ENCODE results near the gene ALDH1A2. TPM values are rescaled to one million over a fixed set of nuclear protein-coding genes. Genes with fewer than 3 reads are reported as not detected.

The ALDH1A2 gene
- total RNA-seq, 1 donor from 2014 or later = 49.4 TPM

DNA sequence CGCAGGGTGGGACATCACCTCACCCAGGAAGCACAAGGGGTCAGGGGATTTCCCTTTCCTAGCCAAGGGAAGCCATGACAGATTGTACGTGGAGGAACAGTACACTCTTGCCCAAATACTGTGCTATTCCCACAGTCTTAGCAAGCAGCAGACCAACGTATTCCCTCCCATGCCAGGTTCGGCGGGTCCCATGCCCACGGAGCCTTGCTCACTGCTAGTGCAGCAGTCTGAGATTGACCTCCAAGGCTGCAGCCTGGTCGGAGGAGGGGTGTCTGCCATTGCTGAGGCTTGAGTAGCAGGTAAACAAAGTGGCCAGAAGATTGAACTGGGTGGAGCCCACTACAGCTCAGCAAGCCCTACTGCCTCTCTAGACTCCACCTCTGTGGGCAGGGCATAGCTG, 39.0 kb downstream of the ALDH1A2 start:
- DNase-seq = no peak
- H3K4me1 ChIP-seq = no peaks in the 10 kb centered on the region
- ATAC-seq = no peak
- no peak overlapping the region for H3K4me3 ChIP-seq
- peaks cover 36% of the 10 kb centered on the region for H3K9me3 ChIP-seq
- H3K27ac ChIP-seq = no peak overlapping the region
- H3K36me3 ChIP-seq = no peaks in the 10 kb centered on the region
- intact Hi-C loops (cut with DNase I) = no loop called here
- H3K27me3 ChIP-seq (ENCODE audit: low read depth) = no peaks in the 10 kb centered on the region
- TF ChIP-seq, protein P1, sequence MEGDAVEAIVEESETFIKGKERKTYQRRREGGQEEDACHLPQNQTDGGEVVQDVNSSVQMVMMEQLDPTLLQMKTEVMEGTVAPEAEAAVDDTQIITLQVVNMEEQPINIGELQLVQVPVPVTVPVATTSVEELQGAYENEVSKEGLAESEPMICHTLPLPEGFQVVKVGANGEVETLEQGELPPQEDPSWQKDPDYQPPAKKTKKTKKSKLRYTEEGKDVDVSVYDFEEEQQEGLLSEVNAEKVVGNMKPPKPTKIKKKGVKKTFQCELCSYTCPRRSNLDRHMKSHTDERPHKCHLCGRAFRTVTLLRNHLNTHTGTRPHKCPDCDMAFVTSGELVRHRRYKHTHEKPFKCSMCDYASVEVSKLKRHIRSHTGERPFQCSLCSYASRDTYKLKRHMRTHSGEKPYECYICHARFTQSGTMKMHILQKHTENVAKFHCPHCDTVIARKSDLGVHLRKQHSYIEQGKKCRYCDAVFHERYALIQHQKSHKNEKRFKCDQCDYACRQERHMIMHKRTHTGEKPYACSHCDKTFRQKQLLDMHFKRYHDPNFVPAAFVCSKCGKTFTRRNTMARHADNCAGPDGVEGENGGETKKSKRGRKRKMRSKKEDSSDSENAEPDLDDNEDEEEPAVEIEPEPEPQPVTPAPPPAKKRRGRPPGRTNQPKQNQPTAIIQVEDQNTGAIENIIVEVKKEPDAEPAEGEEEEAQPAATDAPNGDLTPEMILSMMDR (IDR thresholded peaks at IDR 0.05) = no peak

DNA sequence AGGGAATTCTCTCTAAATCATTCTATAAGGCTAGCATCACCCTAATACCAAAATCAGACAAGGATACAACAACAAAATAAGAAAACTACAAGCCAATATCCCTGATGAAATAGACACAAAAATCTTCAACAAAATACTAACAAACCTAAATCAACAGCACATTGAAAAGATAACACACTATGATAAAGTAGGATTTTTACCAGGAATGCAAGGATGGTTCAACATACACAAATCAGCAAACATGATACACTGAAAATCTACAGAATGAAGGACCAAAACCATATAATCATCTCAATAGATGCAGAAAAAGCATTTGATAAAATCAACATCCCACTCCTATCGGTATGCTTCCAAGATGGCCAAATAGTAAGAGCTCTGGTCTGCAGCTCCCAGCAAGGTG, 39.5 kb downstream of the ALDH1A2 start:
- H3K4me1 ChIP-seq = no peaks in the 10 kb centered on the region
- TF ChIP-seq, protein P1 (IDR thresholded peaks at IDR 0.05) = no peak
- intact Hi-C loops (cut with DNase I) = no loop called here
- no peak overlapping the region for H3K27ac ChIP-seq
- peaks cover 36% of the 10 kb centered on the region for H3K9me3 ChIP-seq
- no peaks in the 10 kb centered on the region for H3K36me3 ChIP-seq
- ATAC-seq (no peak), DNase-seq (no peak)
- no peaks in the 10 kb centered on the region for H3K27me3 ChIP-seq (ENCODE audit: low read depth)
- H3K4me3 ChIP-seq = no peak overlapping the region

DNA sequence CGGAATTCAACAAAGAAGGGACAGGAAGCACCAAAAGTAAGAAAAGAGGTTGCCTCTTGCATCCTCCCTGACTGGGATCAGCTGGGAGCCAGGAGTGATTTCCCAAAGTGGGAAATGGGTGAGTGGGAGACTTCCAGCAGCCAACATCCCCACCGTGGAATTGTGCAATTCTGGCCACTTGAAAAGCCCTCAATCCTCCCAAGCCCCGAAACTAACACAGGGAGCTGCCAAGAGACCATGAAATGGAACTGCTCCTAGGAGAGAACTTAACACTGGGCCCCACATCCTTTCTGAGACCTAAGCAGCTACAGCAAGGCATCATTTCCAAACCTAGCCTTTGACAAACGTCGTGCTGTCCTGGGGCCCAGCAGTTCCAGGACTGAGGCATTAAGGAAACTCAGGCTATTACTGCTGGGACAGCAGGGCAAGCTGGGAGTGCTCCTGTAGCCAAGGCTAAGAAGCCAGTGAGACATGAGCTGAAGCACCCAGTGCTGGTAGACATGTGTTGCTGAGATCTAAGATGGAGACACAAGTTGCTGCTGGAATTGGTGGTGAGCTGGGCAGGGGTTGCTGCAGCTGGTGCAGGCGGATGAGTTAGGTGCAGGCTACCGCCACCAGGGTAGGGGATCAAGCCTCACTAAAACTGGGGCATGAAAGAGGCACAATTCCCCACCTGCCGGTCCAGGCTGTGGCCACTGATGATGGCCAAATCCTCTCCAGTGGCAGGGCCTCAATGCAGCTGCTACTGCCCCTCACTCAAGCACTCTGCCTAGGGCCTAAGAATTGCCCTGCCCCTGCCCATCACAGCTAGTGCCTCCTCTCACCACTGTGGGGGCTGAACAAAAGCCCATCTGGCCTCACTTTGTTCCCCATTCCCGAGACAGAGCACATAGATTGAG, 43.9 kb downstream of the ALDH1A2 start:
- peaks cover 30% of the 10 kb centered on the region for H3K9me3 ChIP-seq
- no peaks in the 10 kb centered on the region for H3K27me3 ChIP-seq (ENCODE audit: low read depth)
- no peak overlapping the region for H3K27ac ChIP-seq
- H3K4me1 ChIP-seq = no peaks in the 10 kb centered on the region
- ATAC-seq (no peak), DNase-seq (no peak)
- intact Hi-C loops (cut with DNase I) = no loop called here
- TF ChIP-seq, protein P1 (IDR thresholded peaks at IDR 0.05) = no peak
- H3K4me3 ChIP-seq = no peak overlapping the region
- no peaks in the 10 kb centered on the region for H3K36me3 ChIP-seq

DNA sequence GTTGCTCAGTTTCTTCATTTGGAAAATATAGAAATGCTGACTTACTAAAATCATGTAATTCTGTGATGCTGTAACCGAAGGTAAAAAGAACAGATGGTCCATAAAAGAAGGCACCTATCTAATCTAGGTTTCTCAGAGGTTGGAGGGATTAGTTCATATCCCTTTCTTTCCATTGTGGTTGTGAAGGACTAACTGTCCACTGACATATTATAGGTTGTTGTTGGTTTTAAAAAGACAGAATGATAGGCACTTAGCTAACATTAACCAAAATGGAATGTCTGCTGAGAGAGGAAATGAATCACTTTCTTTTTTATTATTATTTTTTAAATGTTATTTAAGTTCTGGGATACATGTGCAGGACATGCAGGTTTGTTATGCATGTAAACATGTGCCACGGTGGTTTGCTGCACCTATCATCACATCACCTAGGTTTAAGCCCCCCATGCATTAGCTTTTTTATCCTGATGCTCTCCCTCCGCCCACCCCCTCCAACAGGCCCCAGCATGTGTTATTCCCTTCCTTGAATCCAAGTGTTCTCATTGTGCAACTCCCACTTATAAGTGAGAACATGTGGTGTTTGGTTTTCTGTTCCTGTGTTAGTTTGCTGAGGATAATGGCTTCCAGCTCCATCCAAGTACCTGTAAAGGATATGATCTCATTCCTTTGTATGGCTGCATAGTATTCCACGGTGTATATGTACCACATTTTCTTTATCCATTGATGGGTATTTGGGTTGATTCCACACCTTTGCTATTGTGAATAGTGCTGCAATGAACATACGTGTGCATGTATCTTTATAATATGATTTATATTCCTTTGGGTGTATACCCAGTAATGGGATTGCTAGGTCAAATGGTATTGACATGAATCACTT, 45.8 kb downstream of the ALDH1A2 start:
- no peaks in the 10 kb centered on the region for H3K36me3 ChIP-seq
- no peak overlapping the region for H3K4me3 ChIP-seq
- H3K4me1 ChIP-seq = no peaks in the 10 kb centered on the region
- H3K27ac ChIP-seq = no peak overlapping the region
- ATAC-seq (no peak), DNase-seq (no peak)
- TF ChIP-seq, protein P1 (IDR thresholded peaks at IDR 0.05) = no peak
- intact Hi-C loops (cut with DNase I) = no loop called here
- peaks cover 11% of the 10 kb centered on the region for H3K9me3 ChIP-seq
- H3K27me3 ChIP-seq (ENCODE audit: low read depth) = no peaks in the 10 kb centered on the region

DNA sequence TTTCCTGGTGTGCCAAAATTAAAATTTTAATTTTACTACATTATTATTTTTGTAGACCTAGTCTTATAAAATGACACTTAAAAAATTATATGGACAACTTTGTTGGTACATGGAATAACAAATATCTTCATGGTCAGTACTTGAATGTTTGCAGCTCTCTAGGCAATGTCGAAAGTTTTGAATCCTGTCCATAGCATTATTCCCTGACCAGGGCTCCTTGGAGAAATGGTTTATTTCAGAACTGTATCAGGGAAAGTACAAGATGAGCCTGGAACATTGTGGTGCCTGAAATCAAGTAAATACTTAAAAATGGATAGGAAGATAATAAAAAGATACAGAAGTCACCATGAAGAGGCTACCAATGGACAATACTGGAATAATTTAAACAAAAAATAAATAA, 47.6 kb downstream of the ALDH1A2 start:
- no peaks in the 10 kb centered on the region for H3K9me3 ChIP-seq
- DNase-seq (no peak), ATAC-seq (no peak)
- H3K4me3 ChIP-seq = no peak overlapping the region
- H3K27me3 ChIP-seq (ENCODE audit: low read depth) = no peaks in the 10 kb centered on the region
- H3K36me3 ChIP-seq = no peaks in the 10 kb centered on the region
- intact Hi-C loops (cut with DNase I) = no loop called here
- no peak overlapping the region for H3K27ac ChIP-seq
- no peaks in the 10 kb centered on the region for H3K4me1 ChIP-seq
- TF ChIP-seq, protein P1 (IDR thresholded peaks at IDR 0.05) = no peak

All from lower lobe of right lung (tissue), 2 donors.